ENCODE measurements around the gene ANKRD40. TPM values are rescaled to one million over a fixed set of nuclear protein-coding genes. Genes with fewer than 3 reads are reported as not detected.
"Not testable (repeated sequence)": the region's sequence is repeated elsewhere in the genome, so short reads cannot be mapped to it uniquely, and the experiment has no call there.

The ANKRD40 gene
- total and polyA plus RNA-seq, 2 donors from 2014 or later, result 15.8 to 37.6 TPM

- peaks cover 8 to 16% (median 12%) of the 10 kb centered on the region in 3 donors for H3K4me1 ChIP-seq (ENCODE audit: control insufficient read depth in 2 of 3, insufficient read depth in 2 of 3, low read depth in 1 of 3, low read length in 3 of 3)
- TF ChIP-seq CTCF (IDR thresholded peaks at IDR 0.05; ENCODE audit: borderline replicate concordance, extremely low read depth, insufficient read depth), result no peak
- H3K4me3 ChIP-seq (ENCODE audit: low read length in 3 of 3), result no peak overlapping the region
- H3K9me3 ChIP-seq (ENCODE audit: control insufficient read depth in 2 of 3, insufficient read depth in 1 of 3, low read length in 3 of 3), result no peaks in the 10 kb centered on the region
- no peaks in the 10 kb centered on the region for H3K36me3 ChIP-seq (ENCODE audit: control insufficient read depth in 2 of 3, insufficient read depth in 3 of 3, low read length in 3 of 3)
- no peak overlapping the region for H3K9ac ChIP-seq (ENCODE audit: low read length in 3 of 3)
- no peak for DNase-seq
- no peak for FAIRE-seq
- H3K27me3 ChIP-seq (ENCODE audit: control insufficient read depth, insufficient read depth, low read length), result no peaks in the 10 kb centered on the region
- intact Hi-C loops (cut with DNase I), result no loop called here
- no peak overlapping the region for H3K27ac ChIP-seq (ENCODE audit: low read depth in 2 of 2, low read length in 2 of 2)
Measured at GRCh38 chr17:50710650-50711049, 2.9 kb upstream of the ANKRD40 start.

- Histone ChIP-seq H3K27ac (ENCODE audit: low read depth in 2 of 2, low read length in 2 of 2) (no peak overlapping the region), H3K9ac (ENCODE audit: low read length in 3 of 3) (no peak overlapping the region), H3K9me3 (ENCODE audit: control insufficient read depth in 2 of 3, insufficient read depth in 1 of 3, low read length in 3 of 3) (no peaks in the 10 kb centered on the region), H3K4me3 (ENCODE audit: low read length in 3 of 3) (no peak overlapping the region), H3K4me1 (ENCODE audit: control insufficient read depth in 2 of 3, insufficient read depth in 2 of 3, low read depth in 1 of 3, low read length in 3 of 3) (peaks cover 8 to 16% (median 12%) of the 10 kb centered on the region in 3 donors), H3K36me3 (ENCODE audit: control insufficient read depth in 2 of 3, insufficient read depth in 3 of 3, low read length in 3 of 3) (no peaks in the 10 kb centered on the region), H3K27me3 (ENCODE audit: control insufficient read depth, insufficient read depth, low read length) (no peaks in the 10 kb centered on the region)
- no peak for FAIRE-seq
- intact Hi-C loops (cut with DNase I), result no loop called here
- no peak for TF ChIP-seq CTCF (IDR thresholded peaks at IDR 0.05; ENCODE audit: borderline replicate concordance, extremely low read depth, insufficient read depth)
- DNase-seq, result no peak
Measured at GRCh38 chr17:50710025-50710424, 2.3 kb upstream of the ANKRD40 start.

GRCh38 chr17:50709053-50709452 lies 1.3 kb upstream of the ANKRD40 start:
- DNase-seq; H3K27me3 ChIP-seq (ENCODE audit: control insufficient read depth, insufficient read depth, low read length); intact Hi-C loops (cut with DNase I); H3K9me3 ChIP-seq (ENCODE audit: control insufficient read depth in 2 of 3, insufficient read depth in 1 of 3, low read length in 3 of 3); H3K36me3 ChIP-seq (ENCODE audit: control insufficient read depth in 2 of 3, insufficient read depth in 3 of 3, low read length in 3 of 3); FAIRE-seq: not testable (repeated sequence)
- Histone ChIP-seq H3K27ac (ENCODE audit: low read depth in 2 of 2, low read length in 2 of 2) (peak overlapping the region; percentile 87 to 100), H3K9ac (ENCODE audit: low read length in 3 of 3) (peak overlapping the region in 1 of 3 donors; percentile 86), H3K4me3 (ENCODE audit: low read length in 3 of 3) (peak overlapping the region in 1 of 3 donors; percentile 73), H3K4me1 (ENCODE audit: control insufficient read depth in 2 of 3, insufficient read depth in 2 of 3, low read depth in 1 of 3, low read length in 3 of 3) (peaks cover 8 to 16% (median 12%) of the 10 kb centered on the region in 3 donors)

- peak in 1 of 5 donors; percentile 42 for DNase-seq
- peak overlapping the region; percentile 86 to 98 (median 89) for H3K9ac ChIP-seq (ENCODE audit: low read length in 3 of 3)
- intact Hi-C loops (cut with DNase I), result no loop called here
- H3K4me3 ChIP-seq (ENCODE audit: low read length in 3 of 3), result peak overlapping the region; percentile 73 to 94 (median 86)
- no peaks in the 10 kb centered on the region for H3K9me3 ChIP-seq (ENCODE audit: control insufficient read depth in 2 of 3, insufficient read depth in 1 of 3, low read length in 3 of 3)
- TF ChIP-seq CTCF (IDR thresholded peaks at IDR 0.05; ENCODE audit: borderline replicate concordance, extremely low read depth, insufficient read depth), result no peak
- H3K27ac ChIP-seq (ENCODE audit: low read depth in 2 of 2, low read length in 2 of 2), result peak overlapping the region; percentile 87 to 100
- peaks cover 0 to under 1% (median 0%) of the 10 kb centered on the region in 3 donors for H3K36me3 ChIP-seq (ENCODE audit: control insufficient read depth in 2 of 3, insufficient read depth in 3 of 3, low read length in 3 of 3)
- peaks cover 8 to 16% (median 12%) of the 10 kb centered on the region in 3 donors for H3K4me1 ChIP-seq (ENCODE audit: control insufficient read depth in 2 of 3, insufficient read depth in 2 of 3, low read depth in 1 of 3, low read length in 3 of 3)
- H3K27me3 ChIP-seq (ENCODE audit: control insufficient read depth, insufficient read depth, low read length), result no peaks in the 10 kb centered on the region
- no peak for FAIRE-seq
Measured at GRCh38 chr17:50708050-50709000, 611 bp upstream of the ANKRD40 start.

Data from kidney (tissue), 14 donors.